ENCODE measurements around the gene FUCA2.
A peak's percentile ranks its signal among the peaks of the same experiment; 100 is the strongest.
"Not testable (repeated sequence)": the region's sequence is repeated elsewhere in the genome, so short reads cannot be mapped to it uniquely, and the experiment has no call there.

The FUCA2 gene

GRCh38 chr6:143449714-143450452, 61.6 kb downstream of the FUCA2 start:
- peak overlapping the region; percentile 64 to 68 for H3K4me3 ChIP-seq
- no peak for TF ChIP-seq CTCF (IDR thresholded peaks at IDR 0.05)
- peaks cover 0 to 29% (median 12%) of the 10 kb centered on the region in 4 donors for H3K4me1 ChIP-seq
- peak in 1 of 2 donors; percentile 22 for DNase-seq
- intact Hi-C loops (cut with DNase I; ENCODE audit: low total_unique reads), result no loop called here
- H3K27me3 ChIP-seq, result no peaks in the 10 kb centered on the region
- no peaks in the 10 kb centered on the region for H3K36me3 ChIP-seq
- H3K9me3 ChIP-seq, result no peaks in the 10 kb centered on the region
- peak overlapping the region; percentile 69 to 72 for H3K27ac ChIP-seq

- peak overlapping the region; percentile 64 to 68 for H3K4me3 ChIP-seq
- H3K27ac ChIP-seq, result peak overlapping the region in 1 of 2 donors; percentile 72
- no peak for TF ChIP-seq CTCF (IDR thresholded peaks at IDR 0.05)
- H3K4me1 ChIP-seq, result peaks cover 0 to 29% (median 12%) of the 10 kb centered on the region in 4 donors
- no peaks in the 10 kb centered on the region for H3K9me3 ChIP-seq
- no peaks in the 10 kb centered on the region for H3K27me3 ChIP-seq
- intact Hi-C loops (cut with DNase I; ENCODE audit: low total_unique reads), result no loop called here
- H3K36me3 ChIP-seq, result no peaks in the 10 kb centered on the region
- DNase-seq, result no peak
Measured at GRCh38 chr6:143449082-143449713, 62.3 kb downstream of the FUCA2 start.

- H3K36me3 ChIP-seq; H3K9me3 ChIP-seq; DNase-seq; H3K27me3 ChIP-seq; H3K27ac ChIP-seq; H3K4me3 ChIP-seq; intact Hi-C loops (cut with DNase I; ENCODE audit: low total_unique reads): not testable (repeated sequence)
- peaks cover 0 to 28% (median 12%) of the 10 kb centered on the region in 4 donors for H3K4me1 ChIP-seq
Measured at GRCh38 chr6:143447865-143448264, 63.7 kb downstream of the FUCA2 start.

All from tibial artery (tissue), 4 donors.